HUES64 (cell line): ENCODE measurements around the gene TLR10.
A peak's percentile ranks its signal among the peaks of the same experiment; 100 is the strongest.

Source experiments
- H3K27ac ChIP-seq: 2 replicates; pipeline ENCODE4 v1.7.0; 2013; ENCODE audit warnings: low read depth, low read length, inconsistent platforms
- H3K27me3 ChIP-seq: 2 replicates; pipeline ENCODE4 v1.6.1; 2013; ENCODE audit warnings: mild to moderate bottlenecking, low read length; ENCODE audit not compliant: insufficient read depth
- H3K36me3 ChIP-seq: 2 replicates; pipeline ENCODE4 v1.6.1; 2013; ENCODE audit warnings: mild to moderate bottlenecking, low read length; ENCODE audit not compliant: insufficient read depth
- H3K4me1 ChIP-seq: 2 replicates; pipeline ENCODE4 v1.6.1; 2013; ENCODE audit warnings: mild to moderate bottlenecking, low read length, moderate library complexity; ENCODE audit not compliant: insufficient read depth
- H3K4me3 ChIP-seq: 2 replicates; pipeline ENCODE4 v1.5.1; 2013; ENCODE audit warnings: mild to moderate bottlenecking, low read length, moderate library complexity
- H3K9ac ChIP-seq: 2 replicates; pipeline ENCODE4 v1.6.1; 2013; ENCODE audit warnings: mild to moderate bottlenecking, low read depth, low read length
- H3K9me3 ChIP-seq: 2 replicates; pipeline ENCODE4 v1.6.1; 2013; ENCODE audit warnings: low read depth, low read length; ENCODE audit not compliant: insufficient read depth
- WGBS: fragments of 150-250, 120-280 bp; methylation state at CpG from one replicate; pipeline ENCODE4 v1.1.7; 2013; ENCODE audit warnings: missing lambda C conversion rate; 5-methylcytosine and 5-hydroxymethylcytosine counted together

TLR10 gene

GRCh38 chr4:38764277-38764676 lies 18.5 kb downstream of the TLR10 start:
- no peaks in the 10 kb centered on the region for H3K27me3 ChIP-seq
- no peaks in the 10 kb centered on the region for H3K36me3 ChIP-seq
- no peak overlapping the region for H3K4me3 ChIP-seq
- no peaks in the 10 kb centered on the region for H3K4me1 ChIP-seq
- no peak overlapping the region for H3K27ac ChIP-seq
- H3K9ac ChIP-seq, result no peak overlapping the region
- no peaks in the 10 kb centered on the region for H3K9me3 ChIP-seq
- WGBS, result 97% methylated on average over 3 of the region's 3 CpGs

GRCh38 chr4:38762560-38762959 lies 20.2 kb downstream of the TLR10 start:
- H3K9ac ChIP-seq, result no peak overlapping the region
- no peak overlapping the region for H3K4me3 ChIP-seq
- H3K36me3 ChIP-seq, result no peaks in the 10 kb centered on the region
- H3K4me1 ChIP-seq, result no peaks in the 10 kb centered on the region
- H3K27ac ChIP-seq, result no peak overlapping the region
- H3K9me3 ChIP-seq, result no peaks in the 10 kb centered on the region
- H3K27me3 ChIP-seq, result no peaks in the 10 kb centered on the region
- 90% methylated on average over 14 of the region's 14 CpGs for WGBS

DNA sequence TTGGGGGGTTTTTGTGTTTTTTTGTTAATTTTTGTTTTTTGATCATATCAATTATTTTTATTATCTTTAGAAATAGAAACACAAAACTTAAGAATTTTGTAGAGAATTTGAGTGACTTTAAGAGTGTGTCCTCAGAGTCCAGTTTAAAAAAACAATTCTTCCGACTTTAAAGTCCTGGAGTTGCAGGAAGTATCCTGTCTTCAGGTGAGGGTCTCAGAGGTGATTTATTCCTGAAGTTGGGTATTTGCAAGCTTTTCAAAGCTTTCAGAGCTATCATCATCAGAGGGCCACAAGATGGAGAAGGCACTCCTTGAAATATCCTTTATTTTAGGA lies 23.0 kb downstream of the TLR10 start:
- no peak overlapping the region for H3K27ac ChIP-seq
- no peaks in the 10 kb centered on the region for H3K36me3 ChIP-seq
- no peak overlapping the region for H3K4me3 ChIP-seq
- no peaks in the 10 kb centered on the region for H3K4me1 ChIP-seq
- H3K27me3 ChIP-seq, result no peaks in the 10 kb centered on the region
- no peak overlapping the region for H3K9ac ChIP-seq
- WGBS, result 100% methylated on average over 1 of the region's 1 CpG
- H3K9me3 ChIP-seq, result no peaks in the 10 kb centered on the region

GRCh38 chr4:38759113-38759789 lies 23.5 kb downstream of the TLR10 start:
- H3K36me3 ChIP-seq, result no peaks in the 10 kb centered on the region
- H3K9ac ChIP-seq, result no peak overlapping the region
- H3K4me1 ChIP-seq, result no peaks in the 10 kb centered on the region
- no peak overlapping the region for H3K4me3 ChIP-seq
- no peaks in the 10 kb centered on the region for H3K9me3 ChIP-seq
- no peak overlapping the region for H3K27ac ChIP-seq
- WGBS, result 24% methylated on average over 8 of the region's 8 CpGs
- H3K27me3 ChIP-seq, result no peaks in the 10 kb centered on the region

DNA sequence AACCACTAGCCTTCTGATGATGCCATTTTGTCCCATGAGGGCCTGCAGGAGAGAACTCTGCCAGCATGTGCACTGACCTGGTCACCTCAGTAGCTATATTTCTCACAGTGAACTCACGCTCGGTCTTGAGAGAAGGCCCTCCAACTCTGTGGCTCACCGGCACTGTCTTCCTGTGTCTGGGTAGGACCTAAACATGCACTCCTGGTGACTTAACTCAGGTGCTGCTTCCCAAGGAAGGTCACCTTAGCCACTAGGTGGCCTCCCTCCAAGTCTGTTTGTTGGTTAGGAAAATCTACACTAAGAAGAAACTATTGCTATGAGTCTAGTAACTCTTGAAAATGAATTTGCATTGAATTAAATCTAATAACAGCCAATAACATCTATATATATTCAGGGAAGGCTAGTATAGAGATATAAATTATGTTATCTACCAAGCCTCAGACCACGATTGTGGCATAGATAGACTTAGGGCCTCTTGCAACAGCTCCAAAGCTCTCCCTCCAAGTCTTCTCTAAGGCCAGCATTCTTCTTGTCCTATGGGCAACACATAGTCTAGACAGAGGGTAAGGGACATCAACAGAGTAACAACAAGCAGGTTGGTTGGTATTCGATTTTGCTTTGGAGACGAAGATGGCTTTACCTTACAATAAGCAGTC lies 24.7 kb downstream of the TLR10 start:
- WGBS, result 86% methylated on average over 6 of the region's 6 CpGs
- no peaks in the 10 kb centered on the region for H3K9me3 ChIP-seq
- 0 out of 2 replicates have a peak, but pooled peaks cover 4% of the 10 kb centered on the region for H3K4me1 ChIP-seq
- no peak overlapping the region for H3K27ac ChIP-seq
- H3K27me3 ChIP-seq, result no peaks in the 10 kb centered on the region
- no peak overlapping the region for H3K9ac ChIP-seq
- no peaks in the 10 kb centered on the region for H3K36me3 ChIP-seq
- no peak overlapping the region for H3K4me3 ChIP-seq

- 33% methylated on average over 19 of the region's 19 CpGs for WGBS
- Histone ChIP-seq H3K4me1 (peaks cover 16% of the 10 kb centered on the region), H3K9ac (no peak overlapping the region), H3K27me3 (no peaks in the 10 kb centered on the region), H3K27ac (peak overlapping the region; percentile 39; the same call in 1 of the 2 replicates), H3K4me3 (peak overlapping the region; percentile 19; the same call in 1 of the 2 replicates), H3K36me3 (no peaks in the 10 kb centered on the region), H3K9me3 (no peaks in the 10 kb centered on the region; the same call in 1 of the 2 replicates)
Measured at GRCh38 chr4:38752941-38753806, 29.6 kb downstream of the TLR10 start.

DNA sequence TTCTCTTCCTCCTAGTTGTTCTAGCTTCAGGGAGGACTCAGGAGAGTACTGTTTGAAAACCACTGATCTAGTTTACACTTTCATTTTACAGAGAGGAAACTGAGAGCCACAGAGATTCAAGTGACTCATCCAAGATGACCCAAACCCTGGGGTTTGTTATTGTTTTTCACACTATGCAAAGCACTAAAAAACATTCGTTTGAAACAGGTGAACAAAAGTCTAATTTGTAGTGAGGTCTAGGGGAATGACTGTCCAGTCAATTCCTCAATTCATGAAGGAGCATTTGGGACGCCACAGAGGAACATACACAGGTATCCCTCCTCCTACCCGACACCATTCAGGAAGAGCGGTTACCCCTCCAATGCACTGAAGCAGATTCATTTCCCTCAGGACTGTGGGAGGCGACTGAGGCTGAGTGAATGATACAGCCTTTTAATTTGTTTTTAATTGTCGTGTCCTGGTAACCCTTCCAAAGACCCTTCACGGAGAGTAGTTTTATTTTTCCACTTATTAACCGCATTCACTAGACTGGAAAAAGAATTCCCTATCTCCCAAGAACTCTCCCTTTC lies 30.3 kb downstream of the TLR10 start:
- WGBS, result 53% methylated on average over 7 of the region's 8 CpGs
- H3K4me3 ChIP-seq, result peak overlapping the region; percentile 15; the same call in 1 of the 2 replicates
- H3K9ac ChIP-seq, result no peak overlapping the region
- no peak overlapping the region for H3K27ac ChIP-seq
- peaks cover 16% of the 10 kb centered on the region for H3K4me1 ChIP-seq
- H3K36me3 ChIP-seq, result no peaks in the 10 kb centered on the region
- H3K27me3 ChIP-seq, result no peaks in the 10 kb centered on the region
- H3K9me3 ChIP-seq, result peaks cover 7% of the 10 kb centered on the region; the same call in 1 of the 2 replicates

- H3K9me3 ChIP-seq, result peaks cover 10% of the 10 kb centered on the region; the same call in 1 of the 2 replicates
- H3K27me3 ChIP-seq, result no peaks in the 10 kb centered on the region
- no peak overlapping the region for H3K4me3 ChIP-seq
- WGBS, result 94% methylated on average over 13 of the region's 13 CpGs
- no peaks in the 10 kb centered on the region for H3K36me3 ChIP-seq
- H3K27ac ChIP-seq, result no peak overlapping the region
- peaks cover 16% of the 10 kb centered on the region for H3K4me1 ChIP-seq
- H3K9ac ChIP-seq, result no peak overlapping the region
Measured at GRCh38 chr4:38751341-38752010, 31.3 kb downstream of the TLR10 start.

GRCh38 chr4:38749336-38749735 lies 33.5 kb downstream of the TLR10 start:
- Histone ChIP-seq H3K9me3 (peaks cover 10% of the 10 kb centered on the region; the same call in 1 of the 2 replicates), H3K4me3 (no peak overlapping the region), H3K27ac (no peak overlapping the region), H3K27me3 (no peaks in the 10 kb centered on the region), H3K4me1 (peaks cover 16% of the 10 kb centered on the region), H3K9ac (no peak overlapping the region), H3K36me3 (no peaks in the 10 kb centered on the region)
- WGBS, result 67% methylated on average over 1 of the region's 4 CpGs

- no peaks in the 10 kb centered on the region for H3K27me3 ChIP-seq
- H3K9me3 ChIP-seq, result peaks cover 10% of the 10 kb centered on the region; the same call in 1 of the 2 replicates
- no peak overlapping the region for H3K27ac ChIP-seq
- H3K4me1 ChIP-seq, result peaks cover 11% of the 10 kb centered on the region
- H3K9ac ChIP-seq, result no peak overlapping the region
- H3K36me3 ChIP-seq, result no peaks in the 10 kb centered on the region
- H3K4me3 ChIP-seq, result no peak overlapping the region
Measured at GRCh38 chr4:38747629-38748028, 35.2 kb downstream of the TLR10 start.
